Activated T-helper 1 cell treated with anti-CD3 and anti-CD28 coated beads, Interleukin-2, amount 50 U/mL, for 16 hours (primary cell): ENCODE measurements around the gene KIF2C.

Experiments used
- DNase-seq, 2 donors: peaks; one replicate each; pipeline ENCODE4 v3.0.0-alpha.2; 2020; ENCODE audit warnings: low read depth in 1 of 2, low spot score in 1 of 2

Gene KIF2C

DNA sequence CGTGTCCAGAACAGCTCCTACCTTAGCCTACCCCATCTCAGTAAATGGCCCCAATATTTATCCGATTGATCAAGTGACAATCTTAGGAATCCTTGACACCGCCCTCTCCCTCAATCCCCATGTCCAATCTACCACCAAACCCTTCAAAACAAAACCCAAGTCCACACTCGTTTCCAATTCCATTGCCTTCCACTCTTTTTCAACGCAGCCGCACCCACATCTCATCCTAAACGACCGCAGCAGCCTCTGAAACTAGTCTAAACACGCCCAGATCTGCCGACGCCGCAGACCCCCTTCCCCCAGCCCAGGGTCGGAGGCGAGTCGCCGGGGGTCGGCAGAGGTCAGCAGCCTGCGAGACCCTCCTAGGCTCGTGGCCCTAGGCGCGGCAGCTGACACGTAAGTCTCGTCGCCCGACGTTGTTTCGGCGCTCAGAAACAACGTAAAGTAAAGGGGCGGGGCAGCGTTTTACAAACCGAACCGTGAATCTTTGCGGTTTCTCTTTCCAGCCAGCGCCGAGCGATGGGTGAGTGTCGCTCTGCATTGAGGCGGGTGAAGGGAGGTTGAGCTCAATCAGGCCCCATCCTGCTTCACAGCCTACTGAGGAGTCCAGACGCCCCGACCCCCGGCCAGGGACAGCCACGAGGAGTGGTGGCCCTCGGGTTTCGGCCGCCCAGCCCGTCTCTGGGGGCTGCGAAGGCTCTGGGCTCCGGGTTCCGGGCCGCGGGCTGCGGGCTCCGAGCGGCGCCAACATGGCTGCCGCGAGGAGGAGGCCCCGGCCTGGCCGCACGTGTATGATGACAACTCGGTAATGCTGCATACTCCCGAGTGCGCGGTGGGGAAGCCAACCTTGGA, 35.7 kb downstream of the KIF2C start, which contains the start of gene RPS8:
RPS8 (plus strand) TSS at position 463 of the 852 bp plus-strand sequence; CDS start at position 520, 57 bp downstream.
- peak; percentile 76 to 81 for DNase-seq

DNA sequence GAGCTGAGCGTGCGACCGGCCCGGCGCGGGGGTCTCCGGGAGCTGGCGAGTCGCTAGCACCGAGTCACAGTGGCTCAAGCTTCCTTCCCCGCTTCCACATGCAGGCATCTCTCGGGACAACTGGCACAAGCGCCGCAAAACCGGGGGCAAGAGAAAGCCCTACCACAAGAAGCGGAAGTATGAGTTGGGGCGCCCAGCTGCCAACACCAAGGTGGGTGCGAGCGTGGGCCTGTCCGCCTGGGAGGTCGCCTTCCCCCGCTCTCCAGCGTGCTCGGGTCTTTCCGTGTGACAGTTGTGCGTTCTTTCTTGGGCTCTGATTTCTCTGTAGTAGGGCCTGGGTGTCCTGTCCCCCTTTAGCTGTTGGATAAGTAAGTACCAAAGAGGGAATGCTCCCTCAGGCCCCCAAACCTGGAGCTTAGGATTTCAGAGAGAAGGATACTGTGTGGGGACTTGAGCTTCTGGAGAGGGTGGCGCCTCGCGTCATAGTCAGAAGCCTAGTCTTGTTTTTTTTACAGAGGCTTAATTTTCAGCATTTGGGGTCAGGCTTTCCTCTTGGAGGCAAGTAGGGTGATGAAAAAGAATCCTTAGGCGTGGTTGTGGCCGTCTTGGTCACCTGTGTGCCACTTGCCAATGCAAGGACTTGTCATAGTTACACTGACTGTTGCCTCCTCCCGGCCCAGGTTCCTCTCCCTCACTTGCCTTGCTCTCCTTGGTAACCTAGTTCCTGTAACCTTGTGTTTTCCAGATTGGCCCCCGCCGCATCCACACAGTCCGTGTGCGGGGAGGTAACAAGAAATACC, 36.5 kb downstream of the KIF2C start:
- DNase-seq = peak in 1 of 2 donors; percentile 23

GRCh38 chr1:44776730-44777068, 37.1 kb downstream of the KIF2C start:
- DNase-seq = no peak

DNA sequence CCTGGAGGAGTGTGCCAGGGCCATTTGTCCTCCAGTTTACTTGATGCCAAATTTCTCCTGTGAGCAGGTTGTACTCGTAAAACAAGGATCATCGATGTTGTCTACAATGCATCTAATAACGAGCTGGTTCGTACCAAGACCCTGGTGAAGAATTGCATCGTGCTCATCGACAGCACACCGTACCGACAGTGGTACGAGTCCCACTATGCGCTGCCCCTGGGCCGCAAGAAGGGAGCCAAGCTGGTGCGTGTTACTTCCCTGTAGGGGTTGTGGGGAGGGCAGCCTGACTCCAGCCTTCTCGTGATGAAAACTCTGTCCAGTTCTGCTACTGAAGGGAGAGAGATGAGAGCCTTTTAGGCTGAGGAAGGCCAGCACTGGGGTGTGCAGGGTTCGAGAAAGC, 37.9 kb downstream of the KIF2C start:
- DNase-seq = no peak

- no peak for DNase-seq
Measured at GRCh38 chr1:44777969-44778635, 38.5 kb downstream of the KIF2C start.

DNA sequence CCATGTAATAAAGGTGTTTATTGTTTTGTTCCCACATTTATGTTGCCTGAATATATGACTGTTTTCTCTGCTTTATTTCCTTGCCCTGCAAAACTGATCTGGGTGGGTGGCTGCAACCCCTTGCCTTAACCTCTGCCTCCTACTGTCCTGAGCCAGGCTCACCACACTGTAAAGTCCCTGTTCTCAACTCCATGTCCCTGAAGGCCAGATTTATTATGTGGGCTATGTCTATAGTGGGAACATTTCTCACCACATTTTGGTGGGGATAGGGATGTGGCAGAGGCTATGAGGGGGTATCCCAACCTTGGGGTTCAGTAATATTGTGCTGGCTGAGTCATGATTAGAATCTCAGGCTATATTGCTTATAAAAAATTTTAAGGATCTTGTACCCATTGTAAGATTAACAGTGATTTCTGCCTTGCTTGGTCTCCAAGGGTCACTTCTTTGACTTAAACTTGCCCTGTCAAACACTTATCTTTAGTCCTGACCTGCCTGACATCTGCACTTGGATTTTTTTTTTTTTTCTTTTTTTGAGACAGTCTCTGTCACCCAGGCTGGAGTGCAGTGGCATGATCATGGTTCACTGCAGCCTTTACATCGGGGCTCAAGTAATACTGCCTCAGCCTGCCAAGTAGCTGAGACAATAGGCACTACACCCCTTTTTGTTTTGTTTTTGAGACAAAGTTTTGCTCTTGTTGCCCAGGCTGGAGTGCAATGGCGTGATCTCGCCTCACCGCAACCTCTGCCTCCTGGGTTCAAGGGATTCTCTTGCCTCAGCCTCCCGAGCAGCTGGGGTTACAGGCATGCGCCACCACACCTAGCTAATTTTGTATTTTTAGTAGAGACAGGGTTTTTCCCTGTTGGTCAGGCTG, 39.3 kb downstream of the KIF2C start:
- no peak for DNase-seq

DNA sequence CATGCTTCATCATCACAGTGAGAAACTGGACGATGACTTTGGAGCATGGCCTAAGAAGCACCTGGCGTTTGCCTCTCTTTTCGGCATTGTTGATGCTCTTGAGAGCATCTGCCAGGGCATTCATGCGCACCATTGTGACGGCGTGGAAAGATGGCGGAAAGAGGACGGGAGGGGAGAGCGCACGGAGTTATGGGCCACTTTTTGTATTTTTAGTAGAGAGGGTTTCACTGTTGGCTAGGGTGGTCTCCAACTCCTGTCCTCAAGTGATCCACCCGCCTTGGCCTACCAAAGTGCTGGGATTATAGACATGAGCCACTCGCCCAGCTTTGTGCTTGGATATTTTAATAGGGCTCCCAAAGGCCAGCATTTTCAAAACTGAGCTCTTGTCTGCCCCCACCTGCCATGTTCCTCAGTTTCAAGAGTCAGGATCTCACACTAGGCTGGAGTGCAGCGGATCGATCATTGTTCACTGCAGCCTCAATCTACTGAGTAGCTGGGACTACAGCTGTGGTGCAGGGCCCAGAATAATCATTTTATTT, 41.0 kb downstream of the KIF2C start:
- DNase-seq = no peak

- no peak for DNase-seq
Measured at GRCh38 chr1:44783697-44784093, 44.1 kb downstream of the KIF2C start.

- peak in 1 of 2 donors; percentile 16 for DNase-seq
Measured at GRCh38 chr1:44784094-44785028, 44.7 kb downstream of the KIF2C start.

GRCh38 chr1:44785029-44785380, 45.4 kb downstream of the KIF2C start:
- no peak for DNase-seq

- DNase-seq = no peak
Measured at GRCh38 chr1:44785501-44786137, 46.0 kb downstream of the KIF2C start.

DNA sequence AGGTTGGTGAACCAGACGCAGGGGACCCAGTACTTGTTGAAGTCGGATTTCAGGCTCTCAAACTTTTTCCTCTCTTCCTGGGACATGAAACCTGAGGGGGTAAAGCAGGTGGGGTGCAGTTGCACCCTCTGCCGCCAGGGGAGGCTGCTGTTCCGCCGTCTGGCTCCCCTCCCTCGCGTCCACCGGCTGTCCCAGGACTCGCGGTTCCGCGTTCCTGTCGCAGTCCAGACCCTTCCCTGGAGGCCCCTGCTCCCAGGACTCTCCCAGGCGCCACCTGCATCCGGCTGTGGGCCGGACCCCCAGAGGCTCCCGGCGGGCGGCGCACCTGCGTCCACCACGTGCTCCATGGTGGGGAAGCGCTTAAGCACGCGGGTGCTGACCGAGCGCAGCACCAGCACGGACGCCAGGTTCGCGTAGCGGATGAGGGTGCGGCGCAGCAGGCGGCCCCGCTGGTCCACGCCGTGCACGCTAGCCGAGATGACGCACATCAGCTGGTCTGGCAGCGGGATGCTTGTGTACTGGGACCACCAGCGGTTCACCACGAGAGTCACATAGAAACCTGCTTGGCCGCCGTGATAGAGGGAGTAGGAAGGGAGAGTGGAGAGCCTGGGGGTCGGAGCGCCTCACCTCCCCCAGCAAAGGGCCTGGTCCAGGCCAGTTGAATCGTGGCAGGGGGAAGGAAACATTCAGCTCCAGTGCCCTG, 46.7 kb downstream of the KIF2C start:
- peak; percentile 65 to 66 for DNase-seq

GRCh38 chr1:44786841-44787426, 47.3 kb downstream of the KIF2C start:
- no peak for DNase-seq

GRCh38 chr1:44787506-44787905, 47.9 kb downstream of the KIF2C start:
- no peak for DNase-seq

DNA sequence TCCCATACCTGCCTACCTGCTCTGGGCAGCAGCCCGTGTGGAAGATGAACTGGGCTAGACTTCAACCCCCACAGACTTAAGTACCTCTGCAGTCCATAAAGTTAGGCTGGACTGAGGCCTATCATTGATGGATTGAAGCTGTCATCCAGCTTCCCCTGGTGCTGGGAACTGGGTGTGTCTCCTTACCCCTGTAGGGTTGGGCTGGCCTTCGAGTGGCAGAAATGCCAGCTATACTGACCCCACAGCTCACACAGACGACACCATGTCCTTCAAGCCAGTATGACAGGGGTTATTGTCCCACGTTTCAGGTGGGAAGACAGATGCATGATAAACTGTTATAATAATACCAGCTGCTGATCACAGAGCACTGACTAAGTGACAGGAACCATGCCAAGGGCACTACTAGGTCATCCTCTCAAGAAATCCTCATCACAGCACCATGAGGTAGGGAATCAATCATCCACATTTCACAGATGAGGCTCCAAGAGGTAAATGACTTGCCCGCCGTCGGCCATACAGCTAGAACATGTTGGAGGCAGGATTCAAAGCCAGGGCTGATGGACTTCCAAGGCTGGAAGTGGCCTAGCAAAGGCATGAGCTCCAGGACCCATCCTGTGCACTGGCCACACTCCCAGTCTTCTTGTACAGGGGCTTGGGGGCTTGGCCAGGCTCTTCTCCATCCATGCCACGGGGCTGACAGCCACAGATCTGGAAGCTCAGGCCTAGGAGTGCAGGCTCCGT, 48.7 kb downstream of the KIF2C start, which contains the start of gene BEST4:
BEST4 (minus strand) TSS at position 51 of the 741 bp plus-strand sequence. CDS start 465 bp downstream, outside the sequence.
- no peak for DNase-seq

DNA sequence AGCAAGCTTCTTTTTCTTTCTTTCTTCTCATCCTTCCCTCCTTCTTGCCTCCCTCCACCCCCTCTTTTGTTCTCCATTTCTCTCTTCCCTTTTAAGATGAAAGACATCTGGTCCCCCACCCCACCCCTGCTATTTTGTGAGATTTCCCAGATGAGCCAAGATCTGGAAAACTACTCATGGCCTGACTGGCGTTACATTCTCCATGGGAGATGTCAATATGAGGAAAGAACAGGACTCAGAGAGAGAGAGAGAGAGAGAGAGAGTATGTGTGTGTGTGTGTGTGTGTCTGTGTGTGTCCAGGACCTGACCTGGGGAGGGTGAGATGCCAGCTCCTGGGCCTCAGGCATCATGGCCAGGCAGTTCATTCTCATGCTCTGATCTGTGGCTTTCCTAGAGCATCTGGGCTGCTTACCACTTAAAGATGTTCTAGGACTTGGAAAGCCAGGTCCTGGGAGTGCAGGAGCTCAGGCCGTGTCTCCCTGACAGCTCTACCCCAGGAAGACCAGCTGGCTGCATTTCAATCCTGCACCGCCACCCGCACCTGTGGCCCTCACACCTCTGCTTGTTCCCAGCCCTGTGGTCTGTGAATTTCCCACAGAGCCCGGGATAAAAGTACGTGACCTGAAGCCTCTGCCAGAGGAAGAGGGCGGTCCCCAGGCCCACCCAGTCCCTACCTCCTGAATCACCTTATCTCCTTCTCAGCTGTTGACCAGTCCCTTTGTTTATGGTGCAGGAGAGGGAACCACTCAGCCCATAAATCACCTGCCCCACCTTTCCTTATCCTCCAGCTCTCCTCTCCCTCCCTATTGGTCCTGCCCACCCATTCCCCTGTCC, 51.5 kb downstream of the KIF2C start:
- no peak for DNase-seq
